ENCODE measurements around the gene SLC35E4.

DNA sequence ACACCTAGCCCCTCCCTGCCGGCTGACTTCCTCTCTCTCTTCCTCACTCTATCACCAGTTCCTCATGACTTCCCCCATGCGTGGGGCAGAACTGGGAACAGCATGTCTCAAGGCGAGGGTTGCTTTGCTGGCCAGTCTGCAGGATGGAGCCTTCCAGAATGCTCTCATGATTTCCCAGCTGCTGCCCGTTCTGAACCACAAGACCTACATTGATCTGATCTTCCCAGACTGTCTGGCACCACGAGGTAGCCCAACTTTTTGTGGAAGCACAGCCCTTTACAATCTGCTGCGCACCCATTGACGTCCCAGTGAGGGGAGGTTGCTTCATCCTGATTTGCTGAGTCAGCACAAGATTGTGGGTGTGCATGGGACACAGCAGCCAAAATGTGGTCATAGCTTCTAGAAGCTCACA, 20.0 kb upstream of the SLC35E4 start:
- TF ChIP-seq, protein P1, sequence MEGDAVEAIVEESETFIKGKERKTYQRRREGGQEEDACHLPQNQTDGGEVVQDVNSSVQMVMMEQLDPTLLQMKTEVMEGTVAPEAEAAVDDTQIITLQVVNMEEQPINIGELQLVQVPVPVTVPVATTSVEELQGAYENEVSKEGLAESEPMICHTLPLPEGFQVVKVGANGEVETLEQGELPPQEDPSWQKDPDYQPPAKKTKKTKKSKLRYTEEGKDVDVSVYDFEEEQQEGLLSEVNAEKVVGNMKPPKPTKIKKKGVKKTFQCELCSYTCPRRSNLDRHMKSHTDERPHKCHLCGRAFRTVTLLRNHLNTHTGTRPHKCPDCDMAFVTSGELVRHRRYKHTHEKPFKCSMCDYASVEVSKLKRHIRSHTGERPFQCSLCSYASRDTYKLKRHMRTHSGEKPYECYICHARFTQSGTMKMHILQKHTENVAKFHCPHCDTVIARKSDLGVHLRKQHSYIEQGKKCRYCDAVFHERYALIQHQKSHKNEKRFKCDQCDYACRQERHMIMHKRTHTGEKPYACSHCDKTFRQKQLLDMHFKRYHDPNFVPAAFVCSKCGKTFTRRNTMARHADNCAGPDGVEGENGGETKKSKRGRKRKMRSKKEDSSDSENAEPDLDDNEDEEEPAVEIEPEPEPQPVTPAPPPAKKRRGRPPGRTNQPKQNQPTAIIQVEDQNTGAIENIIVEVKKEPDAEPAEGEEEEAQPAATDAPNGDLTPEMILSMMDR (IDR thresholded peaks at IDR 0.05), result no peak
- TF ChIP-seq POLR2A (IDR thresholded peaks at IDR 0.05), result no peak

All from tibial nerve (tissue), 3 donors.